ELF-1 (cell line): ENCODE results near the gene TAF10.

Experiments used
- DNase-seq: peaks from one replicate; pipeline ENCODE4 v3.0.0-alpha.2; 2016; ENCODE audit warnings: low read depth, low spot score

The TAF10 gene

DNA sequence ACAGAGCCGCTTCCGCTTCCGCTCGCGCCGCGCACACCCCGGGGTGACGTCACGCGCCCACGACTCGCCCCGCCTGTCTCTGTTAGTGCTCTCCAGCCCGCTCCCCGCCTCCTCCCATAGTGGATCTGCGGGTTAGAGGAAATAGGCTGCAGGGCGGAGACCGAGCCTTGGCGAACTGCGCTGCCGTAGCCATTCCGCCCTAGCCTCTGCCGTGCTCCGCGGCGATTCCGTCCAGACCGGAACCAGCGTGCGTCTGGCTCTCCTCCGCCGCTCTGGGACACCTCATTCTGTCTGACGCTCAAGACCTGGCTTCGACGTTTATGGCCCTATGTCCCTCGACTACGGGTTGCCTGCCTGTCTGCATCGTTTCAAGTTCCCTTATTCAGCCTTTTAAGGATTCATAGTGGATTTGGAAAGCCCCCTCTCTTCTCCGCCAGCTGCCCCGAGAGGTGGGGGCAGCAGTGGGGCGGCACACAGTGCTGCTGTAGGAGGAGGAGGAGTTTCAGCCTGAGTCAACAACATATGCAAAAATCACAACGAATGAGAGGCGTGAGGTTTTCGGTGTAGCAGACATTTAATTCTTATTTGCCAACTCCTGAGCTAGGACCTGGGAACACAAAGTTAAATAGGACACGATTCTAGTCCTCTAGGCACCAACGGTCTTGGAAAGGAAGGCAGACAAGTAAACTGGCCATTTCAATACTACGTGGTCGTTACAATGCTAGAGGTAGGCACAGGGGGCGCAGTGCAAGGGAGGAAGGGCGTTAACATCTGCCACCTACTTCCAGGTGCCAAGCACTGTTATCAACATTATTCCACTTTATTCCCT is at the start of gene TAF10:
Gene TAF10 (minus strand): TSS at position 4 of the 829 bp plus-strand sequence. CDS start 27 bp downstream, outside the sequence.
- DNase-seq = peak; percentile 97

DNA sequence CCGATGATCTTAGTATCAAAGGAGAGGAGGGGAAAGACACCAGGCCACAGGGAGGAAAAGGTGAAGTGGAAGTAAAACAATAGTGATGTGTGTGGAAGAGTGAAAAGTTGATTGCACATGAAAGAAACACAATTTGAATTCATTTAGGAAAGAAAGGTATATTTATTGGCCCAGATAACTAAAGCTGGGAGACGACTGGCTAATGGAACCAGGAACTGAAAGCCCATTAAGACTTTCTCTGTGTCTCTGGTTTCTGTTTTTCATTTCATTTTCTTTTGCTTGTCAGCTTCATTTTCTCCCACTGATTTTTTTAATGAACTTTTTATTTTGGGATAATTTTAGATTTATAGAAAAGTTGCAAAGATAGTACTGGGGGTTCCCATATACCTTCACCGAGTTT is 48.7 kb upstream of the TAF10 start:
- DNase-seq = no peak

- DNase-seq = no peak
Measured at GRCh38 chr11:6658647-6659046, 46.6 kb upstream of the TAF10 start.

DNA sequence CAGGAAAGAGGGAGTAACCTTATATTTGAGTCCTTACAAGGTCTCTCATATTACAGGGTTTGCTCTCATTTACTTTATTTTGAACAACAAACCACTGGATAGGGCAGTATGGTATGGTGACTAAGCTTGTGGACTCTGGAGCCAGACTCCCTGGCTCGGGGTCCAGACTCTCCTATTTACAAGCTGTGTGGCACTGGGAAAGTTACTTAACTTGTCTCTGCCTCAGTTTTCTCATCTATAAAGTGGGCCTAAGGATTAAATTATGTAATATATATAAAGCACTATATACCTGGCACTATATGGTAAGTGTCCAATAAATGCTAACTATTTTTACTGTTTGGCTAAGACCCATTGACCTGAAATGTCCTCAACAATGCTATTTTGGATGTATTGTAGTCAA is 45.3 kb upstream of the TAF10 start:
- no peak for DNase-seq

- DNase-seq = no peak
Measured at GRCh38 chr11:6656936-6657335, 44.9 kb upstream of the TAF10 start.

DNA sequence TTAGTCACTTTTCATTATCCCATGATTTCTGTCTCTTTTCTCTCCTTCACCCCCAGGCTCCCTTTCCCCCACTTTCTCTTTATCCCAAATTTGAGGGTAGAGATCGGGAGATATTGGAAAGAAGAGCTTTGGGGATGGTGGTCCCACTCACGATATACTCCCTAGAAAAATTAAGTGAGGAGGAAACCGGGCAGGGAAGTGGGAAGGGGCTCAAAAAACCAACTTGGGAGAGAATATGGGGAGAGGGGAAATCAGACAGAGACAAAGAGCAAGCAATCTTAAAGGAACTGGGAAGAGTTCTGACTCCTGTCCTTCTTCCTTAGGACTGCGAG is 44.5 kb upstream of the TAF10 start:
- DNase-seq = no peak

DNA sequence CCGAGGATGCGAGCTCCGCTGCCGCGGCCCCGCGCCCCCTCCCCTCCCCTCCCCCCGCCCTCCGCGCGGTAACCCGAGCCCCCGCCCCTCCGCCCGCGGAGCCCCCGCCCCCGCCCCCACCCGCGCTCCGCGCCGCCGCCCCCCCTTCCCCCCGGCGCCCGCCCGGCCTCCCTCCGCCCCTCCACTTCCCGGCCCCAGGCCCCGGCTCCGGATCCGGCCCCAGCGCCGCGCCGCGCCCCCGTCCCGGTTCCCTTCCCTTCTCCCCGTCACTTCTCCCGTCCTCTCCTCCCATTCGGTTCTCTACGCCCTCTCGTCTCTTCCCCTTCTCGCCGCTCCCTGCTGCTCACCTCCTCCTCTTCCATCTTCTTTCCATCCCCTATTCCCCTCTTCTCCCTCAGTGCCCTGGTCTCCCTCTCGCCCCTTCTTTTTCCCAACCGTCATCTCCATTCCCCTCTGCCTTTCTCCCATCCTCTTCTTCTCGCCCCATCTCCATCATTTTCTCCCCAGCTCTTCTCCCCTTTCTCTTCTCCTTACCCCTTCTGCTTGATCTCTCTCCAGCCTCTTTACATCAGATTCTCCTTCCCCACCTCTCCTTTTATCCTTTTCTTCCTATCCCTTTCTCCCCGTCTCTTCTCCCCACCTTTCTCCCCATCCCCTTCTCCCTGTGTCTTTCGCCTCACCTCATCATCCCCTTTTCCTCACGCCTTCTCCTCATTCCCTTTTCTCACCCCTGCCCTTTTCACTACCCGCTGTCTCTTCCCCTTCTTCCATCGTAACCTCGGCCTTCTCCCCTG is 44.0 kb upstream of the TAF10 start, which contains the start of gene DCHS1:
Gene DCHS1 (minus strand): TSS at position 20 of the 794 bp plus-strand sequence. CDS start 14,196 bp downstream, outside the sequence.
- DNase-seq = no peak

- no peak for DNase-seq
Measured at GRCh38 chr11:6655020-6655789, 43.2 kb upstream of the TAF10 start.

GRCh38 chr11:6654281-6655019 is 42.4 kb upstream of the TAF10 start:
- DNase-seq = no peak

GRCh38 chr11:6653656-6654055 is 41.6 kb upstream of the TAF10 start:
- DNase-seq = no peak

DNA sequence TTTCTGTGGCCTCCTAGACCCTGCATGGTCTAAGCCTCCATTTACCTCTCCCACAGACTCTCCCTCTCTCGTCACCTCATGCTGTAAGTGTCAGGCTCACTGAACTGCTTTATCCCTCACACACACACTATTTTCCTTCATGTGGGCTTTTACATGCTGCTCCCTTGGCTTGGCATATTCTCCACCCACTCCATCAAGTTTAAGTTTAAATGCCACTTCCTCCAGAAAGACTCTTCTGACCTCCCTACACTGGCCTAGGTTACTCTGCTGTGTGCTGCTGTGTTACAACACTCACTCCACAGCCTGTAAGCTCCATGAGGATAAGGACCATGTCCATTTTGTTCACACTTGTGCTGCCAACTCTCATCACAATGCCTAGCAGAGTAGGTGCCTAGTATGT is 41.1 kb upstream of the TAF10 start:
- DNase-seq = no peak

DNA sequence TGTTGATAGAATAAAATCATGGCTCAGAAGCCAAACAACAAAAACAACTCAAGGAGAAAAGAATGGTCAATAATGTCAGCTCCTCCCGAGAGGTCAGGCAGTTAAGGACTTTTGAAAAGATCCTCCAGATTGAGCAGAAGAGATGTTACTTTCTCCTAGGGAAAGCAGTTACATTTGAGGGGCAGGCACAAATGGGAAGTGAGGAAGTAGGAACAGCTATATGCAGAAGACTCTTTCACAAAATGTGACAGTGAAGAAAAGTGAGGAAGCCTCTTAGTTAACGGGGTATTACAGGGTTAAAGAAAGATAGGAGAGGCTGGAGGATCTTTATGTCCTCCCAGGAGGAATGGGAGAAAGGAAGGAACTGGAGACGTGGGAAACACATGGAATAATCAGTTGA is 40.2 kb upstream of the TAF10 start:
- no peak for DNase-seq

DNA sequence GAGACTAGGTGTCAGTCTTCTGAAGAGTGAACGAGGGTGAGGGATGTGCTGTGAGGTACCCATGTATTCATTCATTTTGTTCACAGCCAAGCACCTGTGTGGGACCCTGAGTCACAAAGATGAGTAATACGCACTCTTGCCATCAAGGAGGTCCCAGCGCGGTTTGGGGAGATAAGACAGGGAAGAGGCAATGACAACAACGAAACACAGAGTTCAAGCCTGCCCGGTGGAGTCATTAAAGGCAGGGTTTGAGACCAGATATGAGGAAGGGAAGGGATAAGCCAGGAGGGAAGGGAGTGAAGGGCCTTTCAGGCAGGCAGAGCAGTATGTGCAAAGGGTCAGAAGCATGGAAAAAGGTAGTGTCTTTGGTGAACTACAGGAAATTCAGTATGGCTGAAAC is 39.0 kb upstream of the TAF10 start:
- no peak for DNase-seq

GRCh38 chr11:6650104-6650503 is 38.1 kb upstream of the TAF10 start:
- DNase-seq = no peak

GRCh38 chr11:6648501-6648900 is 36.5 kb upstream of the TAF10 start:
- DNase-seq = no peak

GRCh38 chr11:6647836-6648235 is 35.8 kb upstream of the TAF10 start:
- no peak for DNase-seq

DNA sequence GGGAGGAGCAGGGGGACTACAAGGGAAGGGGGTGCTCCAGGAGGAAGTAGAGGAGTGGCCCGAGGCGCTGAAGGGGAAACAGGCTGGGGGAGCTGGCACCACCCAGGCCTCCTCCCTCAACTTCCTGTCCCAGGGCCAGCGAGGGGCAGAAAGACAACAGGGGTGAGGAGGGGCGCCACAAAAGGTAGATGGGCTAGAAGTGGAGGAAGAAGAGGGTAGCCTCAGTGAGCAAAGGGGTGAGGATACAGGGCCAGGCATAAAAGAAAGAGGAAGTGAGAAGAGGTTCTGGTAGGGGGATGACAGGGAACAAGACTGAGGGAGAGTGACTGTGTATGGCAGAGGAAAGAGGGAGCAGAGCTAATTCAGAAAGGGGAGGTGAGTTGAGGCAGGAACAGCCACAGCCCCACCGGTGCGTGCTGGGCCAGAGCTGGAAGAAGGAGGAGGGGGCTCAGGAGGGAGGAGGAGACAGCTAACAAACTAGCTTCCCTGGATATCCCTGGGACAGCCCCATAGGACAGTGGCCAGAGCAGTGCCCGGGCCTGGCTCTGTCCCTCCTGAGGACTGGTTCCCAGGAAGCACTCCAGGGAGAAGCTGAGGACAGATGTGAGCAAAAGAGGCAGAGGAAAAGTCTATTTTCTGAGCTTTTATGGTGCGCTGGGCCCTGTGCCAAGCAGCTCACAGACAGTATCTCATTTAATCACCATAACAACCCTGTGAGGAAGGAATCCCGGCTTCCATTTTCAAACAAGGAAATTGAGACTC is 35.1 kb upstream of the TAF10 start:
- DNase-seq = no peak

GRCh38 chr11:6646576-6646917 is 34.5 kb upstream of the TAF10 start:
- no peak for DNase-seq

DNA sequence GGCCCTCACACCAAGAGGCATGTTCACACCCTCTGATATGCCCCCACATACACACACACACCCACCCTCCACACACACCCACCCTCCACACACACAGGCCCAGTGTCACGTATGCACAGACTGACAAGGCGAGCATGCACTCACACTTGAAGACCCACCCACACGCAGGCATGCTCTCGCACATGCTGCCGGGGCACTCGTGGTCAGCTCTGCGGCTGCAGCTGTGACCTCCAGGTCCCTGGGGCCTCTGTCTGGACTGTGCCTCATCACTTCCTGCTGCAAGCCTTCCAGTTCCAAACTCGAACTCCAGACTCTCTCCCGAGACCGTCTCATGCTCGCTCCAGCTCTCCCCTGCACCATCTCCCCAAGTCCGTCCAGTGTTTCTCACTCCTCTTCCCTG is 34.1 kb upstream of the TAF10 start:
- DNase-seq = no peak

GRCh38 chr11:6642957-6643356 is 30.9 kb upstream of the TAF10 start:
- DNase-seq = no peak
